Posterior vena cava (tissue), 2 donors: ENCODE data around the gene RTCA. TPM values are rescaled to one million over a fixed set of nuclear protein-coding genes. Genes with fewer than 3 reads are reported as not detected.
"Not testable (repeated sequence)": the region's sequence is repeated elsewhere in the genome, so short reads cannot be mapped to it uniquely, and the experiment has no call there.

Experiments used
- DNase-seq: peaks from one replicate; pipeline ENCODE4 v3.0.0-alpha.2; 2020; ENCODE audit warnings: low spot score
- intact Hi-C, 2 donors: fragments of 100-400 bp; cut with DNase I; formaldehyde crosslinking; loops; one replicate each; pipeline versions ENCODE4 v1.14.1 to v1.14.2; 2022 to 2023
- long read RNA-seq, 2 donors: library from polyadenylated mRNA; unstranded; transcript quantifications; one replicate each; pipeline ENCODE4 v2.0.0, GENCODE V29; 2020 to 2021
- total RNA-seq, 2 donors: library from RNA; stranded (reverse); fragmentation: NEBNext Ultra II Directional; extraction: Animal tissue kit (Norgen Biotek cat#: 25700); gene quantifications; one replicate each; pipeline ENCODE4 v1.2.1, GENCODE V29; 2021
- donor health status: DM: yes; HTN: yes; CAD: no.
- donor health status: DM: yes; HTN: yes; CAD: no.

RTCA gene
- 10 to 100 TPM; 19.7 to 29.4 TPM for total RNA-seq
- long read RNA-seq, donor 1, transcript RTCA-203 (11 exons, 2,535 nt): major isoform, 7 of 11 reads
- long read RNA-seq, donor 1, partial matches to known transcripts: 2 of 11 reads
- long read RNA-seq, donor 1, other reads (novel, unspliced or antisense): 2 of 11 reads
- long read RNA-seq, donor 2, transcript RTCA-203 (11 exons, 2,535 nt): major isoform, 38 of 49 reads
- long read RNA-seq, donor 2, partial matches to known transcripts: 0 of 49 reads
- long read RNA-seq, donor 2, other reads (novel, unspliced or antisense): 10 of 49 reads

DNA sequence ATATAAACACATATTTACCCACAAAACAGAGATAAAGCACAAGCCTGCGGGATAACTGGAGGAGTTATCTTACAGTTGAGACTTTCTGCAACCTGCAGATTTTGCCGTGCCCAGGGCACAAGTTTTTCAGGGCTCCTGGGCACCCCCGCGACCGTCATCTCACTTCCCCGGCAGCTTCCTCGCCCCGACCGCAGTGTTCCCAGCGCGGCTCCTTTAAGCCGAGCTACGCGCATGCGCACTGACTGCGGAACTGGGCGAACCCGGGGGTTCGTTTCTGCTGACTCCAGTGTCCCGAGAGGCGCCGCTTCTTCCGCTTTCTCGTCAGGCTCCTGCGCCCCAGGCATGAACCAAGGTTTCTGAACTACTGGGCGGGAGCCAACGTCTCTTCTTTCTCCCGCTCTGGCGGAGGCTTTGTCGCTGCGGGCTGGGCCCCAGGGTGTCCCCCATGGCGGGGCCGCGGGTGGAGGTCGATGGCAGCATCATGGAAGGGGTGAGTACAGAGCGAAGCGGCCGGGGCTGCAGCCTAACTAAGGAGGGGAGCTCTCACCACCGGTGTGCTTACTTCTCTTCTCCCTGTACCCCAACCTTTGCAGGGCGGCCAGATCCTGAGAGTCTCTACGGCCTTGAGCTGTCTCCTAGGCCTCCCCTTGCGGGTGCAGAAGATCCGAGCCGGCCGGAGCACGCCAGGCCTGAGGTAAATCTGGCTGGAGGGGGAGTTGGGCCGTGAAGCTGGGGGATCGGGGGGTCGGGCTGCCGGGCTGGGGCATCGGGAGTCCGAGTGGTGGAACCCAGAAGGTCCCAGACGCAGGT lies at the start of gene RTCA:
RTCA (plus strand) TSS at position 286 of the 810 bp plus-strand sequence; CDS start at position 446, 160 bp downstream.
- intact Hi-C loops: no loop called here
- DNase-seq: peak; percentile 99

DNA sequence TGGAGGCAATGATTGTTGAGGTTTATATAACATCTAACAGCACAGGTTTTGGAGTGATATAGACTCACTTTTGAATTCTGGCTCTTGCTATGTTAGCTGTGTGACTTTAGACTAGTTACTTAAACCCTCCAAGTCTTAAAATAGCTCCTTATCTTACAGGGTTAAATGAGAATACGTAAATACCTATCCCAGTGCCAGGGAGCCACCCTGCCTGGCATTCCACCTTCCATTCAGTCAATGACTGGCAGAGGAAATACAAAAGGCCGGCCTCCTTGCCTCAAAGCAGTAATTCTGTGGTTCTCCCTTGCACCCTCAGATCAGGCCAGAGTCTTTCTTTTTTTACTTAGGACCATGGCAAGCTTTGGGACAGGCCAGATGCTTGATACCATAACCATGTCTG lies 48.2 kb upstream of the RTCA start:
- DNase-seq: no peak
- intact Hi-C loops: no loop called here

DNA sequence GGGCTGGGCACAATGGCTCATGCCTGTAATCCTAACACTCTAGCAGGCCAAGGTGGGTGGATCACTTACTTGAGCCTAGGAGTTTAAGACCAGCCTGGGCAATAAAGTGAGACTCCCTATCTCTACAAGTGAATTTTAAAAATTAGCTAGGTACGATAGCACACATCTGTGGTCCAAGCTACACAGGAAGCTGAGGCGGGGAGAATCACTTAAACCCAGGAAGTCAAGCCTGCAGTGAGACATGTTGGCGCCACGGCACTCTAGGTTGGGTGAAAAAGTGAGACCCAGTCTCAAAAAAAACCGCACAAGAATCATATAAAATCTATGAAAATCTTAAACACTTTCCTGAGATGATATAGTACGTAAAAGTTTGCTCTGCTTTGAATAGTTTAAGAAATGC lies 46.6 kb upstream of the RTCA start:
- intact Hi-C loops: no loop called here

DNA sequence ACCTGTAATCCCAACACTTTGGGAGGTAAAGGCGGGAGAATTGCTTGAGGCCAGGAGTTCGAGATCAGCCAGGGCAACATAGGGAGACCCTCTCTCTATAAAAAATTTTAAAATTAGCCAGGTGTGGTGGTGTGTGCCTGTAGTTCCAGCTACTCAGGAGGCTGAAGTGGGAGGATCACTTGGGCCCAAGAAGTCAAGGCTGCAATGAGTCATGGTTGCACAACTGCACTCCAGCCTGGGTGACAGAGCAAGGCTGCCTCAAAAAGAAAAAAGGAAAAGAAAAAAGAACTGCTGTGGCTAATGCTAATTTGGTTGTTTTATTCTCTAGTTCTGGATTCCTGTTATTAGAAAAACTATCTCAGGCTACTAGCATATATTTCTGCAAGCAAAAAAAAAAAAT lies 46.1 kb upstream of the RTCA start:
- intact Hi-C loops: no loop called here
- DNase-seq: no peak

More for the DNA sequence above, 46.6 kb upstream of the RTCA start:
- no peak for DNase-seq

DNA sequence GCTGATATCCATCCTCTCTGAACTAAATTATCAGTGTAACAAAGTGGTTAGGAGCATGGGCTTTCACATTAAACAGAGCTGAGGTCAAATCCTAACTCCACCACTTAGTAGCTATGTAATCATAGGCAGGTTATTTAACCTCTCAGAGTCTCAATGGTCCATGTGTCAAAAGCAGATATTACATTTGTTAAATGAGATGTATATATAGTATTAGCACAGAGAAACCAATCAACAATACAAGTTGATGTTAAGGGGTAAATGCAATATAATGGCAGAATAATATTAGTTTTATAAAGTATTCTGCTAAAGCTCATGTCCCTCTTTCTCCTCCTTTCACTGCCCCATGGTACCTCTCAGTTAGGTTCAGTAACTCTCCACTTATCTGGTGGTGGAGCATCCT lies 43.6 kb upstream of the RTCA start:
- no peak for DNase-seq
- intact Hi-C loops: no loop called here

DNA sequence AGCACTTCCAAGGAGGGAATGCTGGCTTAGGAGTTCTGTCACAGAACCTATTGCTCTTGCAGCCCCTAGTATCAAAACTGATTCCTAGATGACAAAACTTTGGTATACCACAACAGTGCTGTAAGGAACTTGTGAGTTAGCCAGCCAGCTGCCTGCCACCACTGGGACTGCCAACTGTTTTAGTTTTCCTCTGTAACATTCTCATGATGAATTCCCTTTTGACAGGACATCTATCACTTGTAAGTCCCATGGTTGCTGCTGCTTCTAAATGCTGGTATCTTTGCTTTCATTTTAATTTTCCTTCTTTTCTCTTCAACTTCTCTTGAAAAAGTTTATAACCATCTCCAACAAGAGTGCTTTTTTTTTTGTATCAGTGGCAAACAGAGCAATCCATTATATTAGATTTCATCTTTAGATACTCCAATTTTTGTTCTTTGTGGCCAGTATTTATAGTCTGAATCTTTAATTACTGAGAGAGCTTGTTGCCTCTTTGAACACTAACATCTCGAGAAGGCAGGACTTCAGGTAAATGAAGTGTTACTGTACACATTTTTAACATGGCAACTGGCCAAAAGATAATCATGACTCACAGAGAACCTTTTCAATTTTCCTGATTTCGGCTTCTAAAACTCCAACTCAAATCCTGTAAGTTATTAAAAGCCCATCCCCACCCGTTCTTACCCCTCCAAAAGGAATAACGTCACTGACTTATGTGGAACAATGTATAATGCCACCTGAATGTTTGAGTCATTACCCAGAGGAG lies 36.2 kb upstream of the RTCA start:
- intact Hi-C loops: no loop called here
- no peak for DNase-seq

DNA sequence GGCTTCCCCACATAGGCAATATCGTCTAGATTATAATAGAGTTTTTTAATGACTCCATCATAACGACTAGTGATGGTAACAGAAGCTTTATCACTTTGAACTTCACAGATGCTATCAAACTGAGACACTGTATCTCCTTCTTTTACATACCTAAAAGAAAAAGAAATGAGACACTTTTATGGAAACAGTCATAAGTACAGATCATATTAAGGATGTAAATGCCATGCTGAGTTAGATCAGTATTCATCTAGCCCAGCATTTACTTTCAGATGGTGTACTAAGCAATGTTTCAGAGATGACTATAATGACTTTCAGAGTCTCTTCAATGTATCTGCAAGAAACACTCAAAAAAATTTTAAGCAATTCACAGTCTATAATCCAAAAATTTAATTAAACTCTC lies 35.3 kb upstream of the RTCA start:
- DNase-seq: no peak
- intact Hi-C loops: no loop called here

DNA sequence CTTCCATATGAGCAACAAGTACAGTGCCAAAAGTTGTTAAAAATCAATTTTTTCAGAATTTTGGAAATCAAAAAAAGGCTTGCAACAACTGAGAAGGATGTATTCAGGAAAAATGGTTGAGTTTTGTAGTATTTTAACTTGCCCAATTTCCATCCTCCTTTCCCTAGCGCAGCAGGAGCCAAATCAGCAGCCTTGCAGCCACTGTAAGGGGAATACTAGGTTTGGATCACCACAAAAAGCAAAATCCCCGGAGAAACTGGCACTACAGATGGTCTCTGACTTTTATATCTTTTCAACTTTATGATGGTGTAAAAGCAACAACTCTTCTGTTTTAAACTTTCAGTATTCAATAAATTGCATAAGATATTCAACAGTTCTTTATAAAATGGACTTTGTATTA lies 34.3 kb upstream of the RTCA start:
- intact Hi-C loops: no loop called here
- no peak for DNase-seq

DNA sequence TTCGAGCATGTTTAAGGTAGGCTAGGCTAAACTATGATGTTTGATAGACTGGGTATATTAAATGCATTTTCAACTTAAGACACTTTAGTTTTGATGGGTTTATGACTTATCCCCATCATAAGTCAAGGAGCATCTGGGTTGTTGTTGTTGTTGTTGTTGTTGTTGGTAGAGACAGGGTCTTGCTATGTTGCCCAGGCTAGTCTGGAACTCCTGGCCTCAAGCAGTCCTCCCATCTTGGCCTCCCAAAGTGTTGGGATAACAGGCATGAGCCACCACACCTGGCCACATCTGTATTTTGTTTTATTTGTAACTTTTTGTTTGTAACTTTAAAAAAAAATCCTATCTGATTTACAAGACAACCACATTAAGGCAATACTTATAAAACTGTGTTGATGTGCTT lies 33.9 kb upstream of the RTCA start:
- intact Hi-C loops: no loop called here
- DNase-seq: no peak

DNA sequence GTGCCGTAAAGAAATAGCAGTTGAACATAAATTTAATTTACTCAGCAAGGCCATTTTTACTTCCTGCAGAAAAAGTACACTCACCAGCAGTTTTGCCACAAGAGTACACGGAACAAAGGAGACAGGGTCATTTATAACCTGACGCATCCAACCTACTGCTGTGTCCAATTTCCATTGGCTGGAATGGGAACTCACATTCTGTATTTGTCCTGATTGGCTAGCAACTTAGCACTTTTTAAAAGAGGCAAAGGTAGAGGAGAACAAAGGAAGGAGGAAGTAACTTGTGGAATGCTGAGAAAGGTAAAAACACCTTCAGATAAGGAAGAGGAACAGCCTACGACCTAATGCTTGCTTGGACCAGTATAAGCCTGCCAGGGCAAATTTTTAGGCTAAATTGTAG lies 32.5 kb upstream of the RTCA start:
- intact Hi-C loops, DNase-seq: not testable (repeated sequence)

DNA sequence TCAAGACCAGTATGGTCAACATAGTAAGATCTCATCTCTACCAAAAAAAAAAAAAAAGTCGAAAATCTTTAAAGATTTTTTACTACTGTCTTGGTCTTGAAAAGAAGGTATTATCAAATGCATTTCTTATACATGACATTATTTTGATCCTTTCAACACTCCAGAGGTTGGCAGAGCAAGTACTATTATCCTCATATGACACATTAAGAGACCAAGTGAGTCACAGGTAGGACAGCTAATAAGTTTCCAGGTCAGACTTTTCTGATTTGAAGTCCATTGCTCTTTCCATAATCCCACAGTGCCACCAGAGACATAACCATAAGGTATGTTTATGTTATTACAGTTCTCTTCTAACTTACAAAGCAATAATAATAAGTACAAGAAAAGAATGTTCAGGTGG lies 31.6 kb upstream of the RTCA start:
- intact Hi-C loops: no loop called here
- no peak for DNase-seq

DNA sequence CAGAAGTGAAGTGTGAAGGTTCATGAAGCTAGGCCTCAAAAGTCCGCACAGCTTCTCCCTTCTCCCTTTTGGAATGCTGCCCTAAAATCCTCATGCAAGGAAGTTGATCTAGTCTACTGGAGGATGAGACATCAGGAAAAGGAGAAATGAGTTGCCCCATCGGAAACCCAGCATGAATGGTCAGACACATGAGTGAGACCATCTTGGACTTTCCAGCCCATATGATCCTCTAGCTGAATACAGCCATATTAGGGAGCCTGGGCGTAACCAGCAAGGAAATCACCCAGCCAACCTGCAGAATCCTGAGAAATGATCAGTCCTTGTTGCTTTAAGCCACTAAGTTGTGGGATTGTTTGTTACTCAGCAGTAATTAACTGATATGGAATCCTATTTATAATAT lies 28.9 kb upstream of the RTCA start:
- intact Hi-C loops: no loop called here
- no peak for DNase-seq

DNA sequence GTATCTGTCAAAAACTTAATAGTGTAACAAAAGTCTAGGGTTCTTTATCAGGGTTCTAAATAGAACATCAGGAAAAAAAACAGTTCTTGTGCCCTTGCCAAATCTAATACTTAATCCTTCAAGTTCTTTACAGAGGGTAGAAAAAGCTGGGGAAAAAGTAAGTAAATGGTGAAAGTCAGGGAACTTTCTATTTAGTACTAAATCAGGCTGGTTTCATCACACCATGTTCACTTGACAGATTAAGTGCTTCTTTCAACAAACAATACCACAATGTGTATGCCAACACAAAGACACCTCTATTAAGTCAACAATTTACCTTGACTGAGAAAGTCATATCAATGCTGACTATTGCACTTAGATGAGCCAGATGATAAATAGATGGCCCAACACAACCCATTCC lies 26.1 kb upstream of the RTCA start:
- intact Hi-C loops: no loop called here
- DNase-seq: no peak

DNA sequence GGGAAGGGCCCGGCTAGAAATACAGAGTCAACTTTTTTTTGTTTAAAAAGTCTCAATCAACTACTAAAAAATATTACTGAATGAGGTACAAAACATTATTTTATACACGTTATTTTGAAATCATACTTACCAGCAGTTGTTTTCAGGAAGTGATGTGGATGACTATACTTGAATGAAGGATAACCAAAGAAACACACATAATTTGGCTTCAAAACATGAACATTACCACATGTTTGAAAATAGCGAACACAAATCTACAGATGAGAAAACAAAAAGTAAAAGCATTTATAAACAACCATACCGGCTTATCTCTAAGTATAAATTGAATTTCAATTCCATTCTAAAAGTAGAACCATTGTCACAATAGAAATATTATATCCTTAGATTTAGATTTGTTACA lies 25.4 kb upstream of the RTCA start:
- DNase-seq: no peak
- intact Hi-C loops: no loop called here

DNA sequence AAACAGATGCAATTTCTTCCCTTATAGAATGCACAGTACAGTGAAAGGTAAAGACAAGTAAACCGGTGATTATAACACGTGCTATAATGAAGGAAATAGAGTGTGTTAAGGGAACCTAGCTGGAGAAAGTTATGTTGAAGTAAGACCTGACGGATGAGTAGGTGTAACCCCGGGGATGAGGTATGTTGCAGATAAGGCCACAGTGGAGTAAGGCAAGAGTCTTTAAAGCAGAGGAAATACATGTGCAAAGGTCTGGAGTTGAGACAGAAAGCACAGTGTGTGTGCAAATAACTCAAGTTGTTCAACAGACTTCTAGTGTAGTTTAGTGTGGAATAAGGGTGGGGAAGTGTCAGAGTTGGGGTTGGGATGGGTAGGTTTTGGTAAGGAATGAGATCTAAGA lies 19.3 kb upstream of the RTCA start:
- no peak for DNase-seq
- intact Hi-C loops: no loop called here

DNA sequence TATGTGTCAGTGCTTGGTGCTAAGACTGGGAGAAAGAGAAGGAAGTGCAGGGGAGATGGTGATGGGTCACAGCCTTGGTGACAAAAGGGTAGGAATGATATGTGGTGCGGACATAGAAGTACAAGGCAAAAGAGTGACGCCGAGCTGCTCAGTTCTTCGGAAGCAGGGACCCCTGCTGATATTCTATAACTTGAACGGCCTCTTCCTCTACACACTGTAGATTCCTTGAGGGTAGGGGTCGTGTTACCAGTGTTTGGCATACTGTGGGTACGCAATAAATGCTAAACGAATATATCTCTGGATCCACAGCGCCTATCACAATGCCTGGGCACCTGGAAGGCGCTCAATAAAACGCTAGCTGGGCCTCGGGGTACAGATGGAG lies 16.9 kb upstream of the RTCA start:
- intact Hi-C loops: no loop called here
- DNase-seq: no peak

DNA sequence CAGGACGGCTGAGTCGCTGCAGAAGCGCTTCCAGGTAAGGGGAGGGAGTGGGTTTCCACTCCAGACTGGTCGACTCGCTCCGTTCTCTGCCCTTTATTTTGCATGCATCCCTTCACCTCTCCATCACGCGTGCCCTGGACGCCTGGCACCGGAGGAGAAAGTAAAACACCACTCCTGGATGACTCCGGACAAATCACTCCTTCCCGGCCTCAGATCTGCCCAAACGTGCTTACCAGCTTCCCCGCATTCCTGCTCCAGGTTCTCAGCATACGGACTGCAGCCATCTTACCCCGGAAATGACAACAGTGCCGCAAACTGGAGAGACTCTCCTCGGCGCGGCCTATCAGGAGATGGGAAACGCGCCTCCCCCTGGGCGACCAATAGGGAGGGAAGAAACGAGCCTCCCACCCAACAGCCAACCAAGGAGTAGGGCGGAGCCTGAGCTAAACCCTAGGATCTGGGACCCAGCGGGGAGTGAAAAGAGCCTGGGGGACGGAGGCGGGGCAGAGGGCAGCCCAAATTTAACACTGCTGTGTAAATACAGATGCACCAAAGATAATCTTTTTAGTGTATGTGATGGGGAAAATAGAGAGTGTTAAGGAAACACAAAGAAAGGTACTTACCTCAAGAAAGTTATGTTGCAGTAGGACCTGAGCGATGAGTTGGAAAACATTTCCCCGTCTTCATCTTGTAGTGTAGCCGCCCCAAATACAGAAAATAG lies 16.3 kb upstream of the RTCA start, which contains the start of gene DBT:
DBT (minus strand) TSS at position 298 of the 721 bp plus-strand sequence; CDS start at position 284, 14 bp downstream.
- peak; percentile 97 for DNase-seq
- intact Hi-C loops: no loop called here

DNA sequence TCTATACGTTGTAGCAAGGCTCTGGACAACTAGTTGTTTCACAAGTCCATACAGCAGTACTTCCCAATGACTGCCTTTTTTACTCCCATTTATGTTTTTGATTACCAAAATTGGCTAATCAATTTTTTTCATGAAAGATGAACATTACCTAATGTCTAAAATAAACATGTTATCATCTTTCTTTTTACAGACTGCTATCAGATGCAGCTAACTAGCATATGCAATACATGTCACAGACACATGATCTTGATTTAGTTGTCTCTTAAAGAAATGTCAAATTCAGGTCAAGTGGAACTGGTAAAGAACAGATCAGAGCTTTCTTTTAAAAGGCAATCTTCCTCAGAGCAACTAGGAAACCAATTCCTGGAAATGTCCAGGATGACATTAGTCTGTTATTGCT lies 15.8 kb upstream of the RTCA start:
- intact Hi-C loops: no loop called here
- no peak for DNase-seq

DNA sequence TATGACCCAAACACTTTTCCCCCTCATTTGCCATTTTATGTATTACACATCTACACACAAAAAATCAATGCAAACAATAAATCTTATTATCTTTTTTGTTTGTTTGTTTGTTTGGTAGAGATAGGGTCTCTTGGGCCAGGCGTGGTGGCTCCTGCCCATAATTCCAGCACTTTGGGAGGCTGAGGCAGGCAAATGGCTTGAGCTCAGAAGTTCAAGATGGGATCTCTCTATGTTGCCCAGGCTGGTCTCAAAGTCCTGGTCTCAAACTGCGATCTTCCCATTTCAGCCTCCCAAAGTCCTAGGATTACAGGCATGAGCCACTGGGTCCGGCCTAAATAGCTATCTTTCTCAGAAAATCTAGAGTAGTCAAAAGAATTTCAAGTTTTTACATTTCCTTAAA lies 15.2 kb upstream of the RTCA start:
- DNase-seq: no peak
- intact Hi-C loops: no loop called here

DNA sequence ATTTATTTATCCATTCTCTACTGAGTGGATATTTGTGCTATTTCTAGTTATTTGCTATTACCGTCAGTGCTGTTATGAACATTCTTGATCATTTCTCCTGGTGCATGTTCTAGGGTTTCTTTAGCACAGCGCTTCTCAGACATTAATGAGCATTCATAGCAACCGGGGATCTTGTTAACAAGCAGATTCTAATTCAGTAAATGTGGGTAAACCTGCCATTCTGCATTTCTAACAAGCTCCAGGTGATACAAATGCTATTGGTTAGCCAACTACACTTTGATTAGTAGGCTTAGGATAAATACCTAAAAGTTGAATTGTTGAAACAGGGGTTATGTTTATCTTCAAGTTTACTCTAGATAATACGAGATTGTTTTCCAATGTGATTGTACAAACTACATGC lies 13.1 kb upstream of the RTCA start:
- DNase-seq: no peak
- intact Hi-C loops: no loop called here
